ENCODE measurements around the gene TBXT.
"Not testable (repeated sequence)": the region's sequence is repeated elsewhere in the genome, so short reads cannot be mapped to it uniquely, and the experiment has no call there.

Gene TBXT, protein sequence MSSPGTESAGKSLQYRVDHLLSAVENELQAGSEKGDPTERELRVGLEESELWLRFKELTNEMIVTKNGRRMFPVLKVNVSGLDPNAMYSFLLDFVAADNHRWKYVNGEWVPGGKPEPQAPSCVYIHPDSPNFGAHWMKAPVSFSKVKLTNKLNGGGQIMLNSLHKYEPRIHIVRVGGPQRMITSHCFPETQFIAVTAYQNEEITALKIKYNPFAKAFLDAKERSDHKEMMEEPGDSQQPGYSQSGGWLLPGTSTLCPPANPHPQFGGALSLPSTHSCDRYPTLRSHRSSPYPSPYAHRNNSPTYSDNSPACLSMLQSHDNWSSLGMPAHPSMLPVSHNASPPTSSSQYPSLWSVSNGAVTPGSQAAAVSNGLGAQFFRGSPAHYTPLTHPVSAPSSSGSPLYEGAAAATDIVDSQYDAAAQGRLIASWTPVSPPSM

DNA sequence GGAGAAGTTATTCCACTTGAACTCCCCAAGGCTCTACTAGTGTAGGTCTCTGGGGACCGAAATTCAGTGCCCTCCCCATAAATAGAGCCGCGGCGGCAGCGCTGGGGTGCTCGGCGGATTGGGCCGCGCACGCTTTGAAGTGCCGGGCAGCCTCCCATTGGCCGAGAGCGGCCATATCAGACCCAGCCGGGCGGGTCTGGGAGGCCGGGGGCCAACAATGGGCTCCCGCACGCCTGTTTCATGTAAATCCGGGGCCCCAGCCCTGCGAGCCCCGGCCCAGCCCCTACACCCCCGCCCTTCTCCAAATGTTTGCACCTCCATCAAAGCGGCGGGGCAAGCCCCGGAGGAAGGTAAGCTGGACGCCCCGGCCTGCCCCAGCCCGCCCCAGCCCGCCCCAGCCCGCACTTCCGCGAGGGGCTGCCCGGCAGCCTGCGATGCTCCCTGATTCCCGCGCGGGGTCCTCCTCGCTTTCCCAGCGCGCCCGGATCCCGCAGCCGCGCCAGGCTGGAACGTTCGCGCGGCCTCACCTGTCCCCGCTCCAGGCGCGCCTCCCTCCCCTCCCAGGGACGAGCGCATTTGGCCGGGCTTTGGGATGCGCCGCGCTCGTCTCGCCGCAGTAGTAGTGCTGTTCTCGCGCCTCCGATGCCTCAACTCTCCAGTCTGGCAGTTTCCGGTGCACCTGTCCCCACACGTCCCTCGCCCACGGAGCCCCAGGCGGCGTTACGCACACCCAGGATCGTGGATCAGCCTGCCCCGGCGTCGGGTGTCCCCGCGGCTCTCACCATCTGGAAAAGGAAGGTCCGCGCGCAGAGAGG, at the start of gene TBXT:
TSS of gene TBXT (minus strand) at position 51 of the 815 bp plus-strand sequence. CDS start 260 bp downstream, outside the sequence.
- no peak for DNase-seq (ENCODE audit: low spot score)

DNA sequence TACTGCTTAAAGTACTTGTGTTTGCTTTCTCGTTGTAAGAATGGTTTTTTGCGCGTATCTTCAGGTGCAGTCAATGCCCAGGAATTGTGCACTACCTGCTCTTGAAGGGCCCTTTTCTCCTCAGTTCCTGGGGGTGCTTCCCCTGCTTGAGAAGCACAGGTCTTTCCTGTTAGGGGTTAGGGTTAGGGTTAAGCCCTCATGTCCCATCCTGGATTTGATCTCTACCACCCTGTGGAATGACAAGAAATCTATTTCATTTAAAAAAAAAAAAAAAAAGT, 39.6 kb upstream of the TBXT start:
- DNase-seq (ENCODE audit: low spot score): no peak

DNA sequence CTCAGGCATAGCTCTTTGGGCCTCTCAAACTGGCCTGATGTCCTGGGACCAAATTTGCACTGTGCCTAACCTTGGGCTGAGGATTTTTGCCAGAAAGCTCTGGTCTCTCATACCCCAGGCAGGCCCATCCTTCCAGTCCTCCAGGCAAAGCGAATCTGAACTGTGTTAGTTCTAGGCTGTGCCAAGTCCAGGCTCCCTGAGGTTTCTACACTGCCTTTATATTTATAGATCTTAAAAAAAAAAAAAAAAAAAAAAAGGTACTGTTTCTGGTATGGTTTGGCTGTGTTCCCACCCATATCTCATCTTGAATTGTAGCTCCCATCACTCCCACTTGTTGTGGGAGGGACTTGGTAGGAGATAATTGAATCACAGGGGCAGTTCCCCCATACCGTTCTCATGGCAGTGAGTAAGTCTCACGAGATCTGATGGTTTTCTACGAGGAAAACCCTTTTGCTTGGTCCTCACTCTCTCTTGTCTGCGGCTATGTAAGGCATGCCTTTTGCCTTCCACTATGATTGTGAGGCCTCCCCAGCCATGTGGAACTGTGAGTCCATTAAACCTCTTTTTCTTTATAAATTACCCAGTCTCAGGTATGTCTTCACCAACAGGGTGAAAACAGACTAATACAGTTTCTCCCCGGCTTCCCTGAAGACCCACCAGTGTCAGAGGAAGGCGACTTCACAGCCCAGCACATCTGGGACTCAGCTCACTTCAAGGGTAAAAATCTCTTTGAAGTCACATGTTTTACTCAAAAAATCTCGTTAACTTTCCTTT, 39.0 kb upstream of the TBXT start:
- no peak for DNase-seq (ENCODE audit: low spot score)

DNA sequence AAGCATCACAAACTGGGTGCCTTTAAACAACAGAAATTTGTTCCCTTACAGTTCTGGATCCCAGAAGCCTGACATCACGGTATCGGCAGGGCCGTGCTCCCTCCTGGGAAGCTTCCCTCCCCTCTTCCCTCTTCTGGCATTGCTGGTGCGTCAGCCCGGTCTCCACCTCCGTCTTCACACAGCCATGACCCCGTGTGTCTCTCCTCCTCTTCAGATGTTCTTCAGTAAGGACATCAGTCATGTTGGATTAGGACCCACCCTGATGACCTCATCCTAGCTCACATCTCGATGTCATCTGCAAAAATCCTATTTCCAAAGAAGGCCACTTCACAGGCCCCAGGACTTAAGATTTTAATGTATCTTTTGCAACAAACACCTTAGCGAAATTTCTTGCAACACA, 38.4 kb upstream of the TBXT start:
- DNase-seq (ENCODE audit: low spot score): no peak

DNA sequence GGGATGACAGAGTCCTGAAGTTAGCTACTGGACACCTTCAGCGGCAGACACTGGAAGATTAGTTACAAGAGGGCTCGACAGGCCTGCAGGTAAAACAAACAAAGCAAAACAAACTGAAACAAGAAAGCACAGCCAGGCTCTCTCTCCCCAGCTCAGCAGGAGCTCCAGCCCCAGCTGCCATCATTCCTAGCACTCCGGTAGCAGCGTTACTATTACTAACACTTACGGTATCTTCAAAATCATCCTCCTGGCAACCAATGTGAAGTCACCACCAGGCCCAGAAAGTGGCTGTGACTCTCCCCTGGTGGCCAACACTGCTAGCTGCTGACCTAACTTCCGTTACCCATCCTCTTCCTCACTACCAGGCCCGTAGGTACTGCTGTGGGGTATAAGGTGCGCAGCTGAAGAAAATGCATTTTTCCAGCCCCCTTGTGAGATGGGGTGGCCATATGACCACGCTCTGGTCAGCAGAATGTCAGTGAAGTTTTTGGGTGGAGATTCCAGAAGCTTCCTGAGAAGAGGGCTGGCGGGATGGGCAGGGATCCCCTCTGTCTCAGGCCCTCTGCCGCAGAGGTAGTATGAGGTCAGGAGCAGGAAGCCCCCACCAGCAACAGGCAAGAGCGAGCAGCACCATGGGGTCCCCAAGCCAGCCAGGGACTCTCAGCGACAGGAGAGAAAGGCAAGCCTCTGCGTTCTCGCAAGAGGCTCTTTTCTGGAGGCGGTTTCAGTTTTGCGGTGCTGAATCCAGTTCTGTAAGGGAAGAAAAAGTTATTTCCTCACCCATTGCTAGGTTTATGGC, 37.4 kb upstream of the TBXT start:
- DNase-seq (ENCODE audit: low spot score): no peak

DNA sequence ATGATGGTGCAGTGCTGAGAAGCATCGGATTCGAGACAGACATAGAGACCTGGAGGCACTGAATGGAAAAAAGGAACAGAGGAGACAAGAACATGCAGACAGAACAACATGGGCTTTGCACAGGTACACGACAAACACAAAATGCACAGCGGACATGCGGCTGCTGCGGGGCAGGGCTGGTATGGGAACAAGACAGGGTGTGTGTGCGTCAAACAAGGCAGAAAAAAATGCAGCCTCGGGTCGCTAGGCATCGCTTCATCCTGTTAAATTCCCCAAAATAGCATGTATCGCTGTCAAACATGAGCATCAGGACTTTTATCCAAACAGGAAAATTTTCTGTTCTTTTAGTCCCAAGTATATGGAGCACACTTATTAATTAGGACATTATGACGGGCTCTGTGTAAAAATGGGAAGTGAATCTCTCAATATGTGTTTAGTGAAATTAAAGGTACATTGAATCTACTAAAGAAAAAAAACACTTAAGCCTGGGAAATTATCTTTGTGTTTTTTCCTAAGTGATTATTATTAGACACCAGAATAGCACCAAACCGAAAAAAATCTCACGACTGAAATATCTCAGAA, 36.1 kb upstream of the TBXT start:
- no peak for DNase-seq (ENCODE audit: low spot score)

DNA sequence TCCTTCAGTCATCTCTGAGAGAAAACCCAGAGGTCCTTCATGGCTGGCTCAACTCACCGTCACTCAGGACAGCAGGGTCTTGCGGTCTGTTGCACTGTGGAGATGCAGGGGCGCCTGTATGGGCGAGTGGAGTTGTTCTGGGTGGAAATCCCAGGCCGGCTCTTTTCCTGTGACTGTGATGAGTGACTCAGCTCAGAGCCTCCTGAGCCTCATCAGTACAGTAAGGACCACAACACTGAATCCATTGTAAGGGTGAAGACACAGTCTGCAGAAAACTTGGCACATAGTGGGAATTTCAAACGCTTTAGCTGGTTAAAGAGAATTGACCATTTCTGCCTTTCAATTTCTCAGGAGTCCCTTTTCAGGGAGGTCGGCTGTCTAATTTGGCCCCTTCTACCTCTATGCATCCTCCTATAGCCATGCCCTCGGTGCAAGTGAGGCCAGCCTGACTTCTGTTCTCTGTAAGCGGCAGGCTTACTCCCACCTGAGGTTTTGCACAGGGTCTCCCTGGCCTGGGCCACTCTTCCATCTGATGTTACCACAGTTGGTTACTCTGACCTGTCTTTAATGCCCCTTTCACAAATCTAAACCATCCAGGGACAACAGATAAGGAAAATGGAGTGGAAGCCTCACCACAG, 35.5 kb upstream of the TBXT start:
- no peak for DNase-seq (ENCODE audit: low spot score)

DNA sequence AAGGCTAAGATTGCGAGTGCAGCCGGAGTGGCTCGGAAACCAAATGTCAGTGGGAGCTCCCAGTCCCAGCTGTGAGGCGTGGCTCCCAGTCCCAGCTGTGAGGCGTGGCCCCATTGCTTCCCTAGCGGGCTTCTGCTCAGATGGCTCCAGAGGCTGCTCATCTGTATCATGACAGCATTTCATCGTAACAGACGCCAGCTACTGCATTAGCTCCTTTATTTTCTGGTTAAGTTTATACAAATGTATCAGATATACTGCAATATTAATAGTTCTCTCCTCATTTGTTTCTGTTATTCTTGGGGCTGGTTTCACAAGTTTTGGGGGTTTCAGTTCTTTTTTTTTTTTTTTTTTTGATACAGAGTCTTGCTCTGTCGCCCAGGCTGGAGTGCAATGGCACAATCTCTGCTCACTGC, 34.7 kb upstream of the TBXT start:
- DNase-seq (ENCODE audit: low spot score): no peak

DNA sequence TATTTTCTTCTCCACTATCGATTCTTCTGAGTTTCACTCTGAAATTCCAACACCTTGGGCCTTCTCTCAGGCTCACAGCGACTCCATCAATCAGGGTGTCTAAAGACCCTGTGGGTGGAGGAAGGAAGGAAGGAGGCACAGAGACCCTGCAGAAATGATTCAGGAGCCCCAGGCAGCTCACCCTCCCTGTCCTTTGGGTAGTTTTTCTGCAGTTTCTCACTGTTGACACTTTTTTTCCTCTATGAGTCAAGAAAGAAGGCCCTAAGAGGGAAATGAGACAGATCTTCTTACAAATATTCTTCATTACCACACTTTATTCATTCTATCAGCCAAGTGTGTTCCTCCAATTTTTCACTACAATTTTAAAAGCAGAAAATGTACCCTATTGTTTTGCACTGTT, 34.2 kb upstream of the TBXT start:
- no peak for DNase-seq (ENCODE audit: low spot score)

DNA sequence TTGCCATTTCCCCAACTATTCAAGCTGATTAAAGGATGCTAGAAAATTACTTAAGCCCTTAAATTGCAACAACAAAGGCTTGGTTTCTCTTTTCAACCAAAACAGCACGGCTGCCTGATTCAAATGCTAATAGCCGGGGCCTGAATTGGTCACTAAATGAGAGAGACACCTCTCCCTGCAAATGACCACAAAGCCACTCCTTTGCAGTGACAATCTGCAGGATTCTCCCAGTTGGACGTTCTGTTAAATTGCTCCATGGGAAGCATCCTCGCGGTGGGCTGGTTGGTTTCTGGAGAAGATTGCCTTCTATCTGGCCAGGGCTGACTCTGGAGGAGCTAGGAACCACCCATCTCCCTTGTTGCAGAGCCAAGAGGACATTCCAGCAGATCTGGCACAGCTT, 29.7 kb upstream of the TBXT start:
- no peak for DNase-seq (ENCODE audit: low spot score)

DNA sequence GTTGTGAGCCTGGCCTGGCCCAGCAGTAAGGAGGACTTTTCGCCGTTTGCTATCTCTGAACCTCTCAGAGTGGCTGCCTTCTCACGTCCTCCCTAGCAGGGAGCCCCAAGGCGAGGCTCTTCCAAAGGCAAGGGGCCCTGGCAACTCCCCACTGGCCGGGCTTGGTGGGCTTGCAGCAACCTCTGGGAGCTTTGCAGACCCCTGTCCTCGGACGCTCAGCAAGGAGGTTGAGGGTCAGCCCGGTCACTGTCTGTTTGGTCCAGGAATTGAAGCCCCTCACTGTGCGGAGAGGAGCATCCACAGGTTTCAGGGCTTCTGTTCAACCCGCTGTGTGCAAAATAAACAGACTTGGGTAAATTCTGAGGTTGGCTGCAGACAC, 28.2 kb upstream of the TBXT start:
- DNase-seq (ENCODE audit: low spot score): no peak

DNA sequence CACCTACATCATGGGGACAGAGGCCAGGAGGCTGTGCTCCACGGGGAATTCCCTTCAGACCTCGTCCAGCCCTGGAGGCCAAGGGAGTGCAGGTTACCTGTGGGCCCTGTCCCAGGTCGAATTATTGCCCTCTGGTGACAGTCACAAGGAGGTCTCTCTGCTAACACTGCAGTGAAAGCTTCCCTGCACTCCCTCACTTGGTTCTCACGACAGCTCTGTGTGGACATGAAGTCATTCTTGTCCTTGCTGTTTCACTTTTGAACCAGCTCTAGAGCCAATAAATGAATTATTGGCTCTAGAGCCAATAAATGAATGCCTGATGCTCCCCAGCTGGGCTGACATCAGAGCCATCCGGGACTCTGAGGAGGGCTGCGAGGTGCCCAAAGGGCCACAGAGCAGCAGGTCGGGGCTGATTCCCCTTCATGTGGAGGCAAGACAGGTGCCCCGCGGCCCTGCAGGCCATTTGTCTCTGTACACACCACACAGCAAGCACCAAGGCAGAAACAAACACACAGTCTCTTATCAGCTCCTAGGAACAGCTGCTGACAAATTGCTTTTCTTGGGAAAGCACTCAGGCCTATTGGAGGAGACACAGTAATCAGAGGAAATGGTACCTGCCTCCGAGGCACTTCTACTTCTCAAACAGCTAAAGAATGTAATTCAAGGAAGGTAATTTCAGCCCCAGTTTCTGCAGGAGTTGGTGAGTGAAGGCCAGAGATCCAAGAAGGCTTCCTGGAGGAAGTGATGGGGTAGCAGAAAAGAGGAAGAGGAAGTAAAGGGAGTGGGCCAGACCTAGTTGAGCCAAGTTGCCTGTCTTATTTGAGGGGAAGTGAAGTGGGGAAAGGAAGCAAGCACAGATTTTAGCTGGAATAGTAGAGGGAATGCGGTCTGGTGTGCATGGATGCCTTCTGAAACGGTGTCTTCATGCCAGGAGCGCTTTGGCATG, 27.5 kb upstream of the TBXT start:
- no peak for DNase-seq (ENCODE audit: low spot score)

DNA sequence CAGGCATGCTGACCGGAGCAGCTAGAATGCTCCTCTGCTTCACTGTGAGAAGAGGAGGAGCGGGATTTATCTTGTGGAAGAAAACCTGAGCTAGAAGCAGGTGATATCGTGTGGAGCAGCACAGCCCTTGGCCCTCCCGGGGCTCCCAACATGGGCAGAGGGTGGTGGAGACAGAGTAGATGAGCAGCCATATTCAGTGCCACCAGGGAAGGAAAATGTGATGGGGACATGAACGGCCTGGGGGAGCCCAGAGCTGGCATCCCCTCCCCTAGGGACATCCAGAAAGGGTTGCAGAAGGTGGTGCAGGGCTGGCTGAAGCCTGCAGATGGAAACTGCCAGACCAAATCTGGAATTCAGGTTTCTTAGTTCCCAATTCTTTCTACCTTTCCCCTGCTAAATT, 24.9 kb upstream of the TBXT start:
- DNase-seq (ENCODE audit: low spot score): no peak

DNA sequence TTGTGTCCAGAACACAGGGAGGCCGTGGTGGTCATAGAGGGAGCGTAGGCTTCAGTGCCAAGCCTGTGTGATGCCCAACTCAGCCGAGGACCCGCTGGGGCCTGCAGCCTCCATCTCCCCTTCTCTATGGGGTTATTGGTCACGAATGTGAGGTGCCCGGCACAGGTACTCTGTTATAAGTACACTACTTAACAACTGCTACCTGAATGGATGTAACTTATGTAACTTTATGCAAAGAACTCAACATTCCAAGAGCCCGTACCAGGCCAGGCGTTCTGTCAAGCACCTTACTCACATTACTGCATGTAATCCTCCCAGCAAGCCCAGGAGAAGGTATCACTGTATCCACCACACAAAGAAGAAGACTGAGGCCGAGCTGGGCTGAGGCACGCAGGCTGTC, 24.5 kb upstream of the TBXT start:
- DNase-seq (ENCODE audit: low spot score): no peak

DNA sequence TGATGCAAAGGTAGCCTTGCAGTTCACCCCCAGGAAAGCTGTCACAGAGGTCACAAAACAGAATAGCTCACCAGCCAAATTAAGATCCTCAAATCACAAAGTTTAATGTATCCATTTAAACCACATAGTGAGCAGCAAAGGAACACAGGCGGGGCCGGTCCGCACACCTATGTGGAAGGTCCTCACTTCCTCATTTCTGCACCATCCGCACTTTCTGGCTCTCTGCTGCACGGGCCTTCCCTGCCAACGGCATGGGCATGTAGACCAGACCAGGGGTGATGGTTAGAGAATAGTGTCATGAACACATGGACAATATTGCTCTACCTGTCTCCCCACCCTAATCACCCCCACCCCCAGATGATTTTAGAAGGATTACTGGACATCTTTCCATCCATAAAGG, 12.1 kb upstream of the TBXT start:
- no peak for DNase-seq (ENCODE audit: low spot score)

DNA sequence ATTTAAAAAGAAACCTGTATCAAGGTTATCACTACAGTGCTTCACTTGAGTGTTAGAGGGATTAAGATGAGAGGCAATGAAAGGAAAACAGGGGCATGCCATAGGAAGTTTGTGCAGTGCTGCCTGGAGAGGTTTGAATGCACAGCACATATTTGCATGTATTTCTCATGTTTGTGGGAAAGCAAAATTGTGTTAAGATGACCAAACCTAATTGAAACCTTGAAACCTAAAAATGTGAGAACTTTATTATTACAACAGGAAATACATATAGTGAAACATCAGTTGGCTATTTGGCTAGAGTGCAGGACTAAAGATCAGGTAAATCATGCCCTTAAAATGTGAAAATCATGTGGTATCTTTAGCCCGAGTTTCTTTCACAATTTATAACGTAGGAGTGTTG, 8.5 kb upstream of the TBXT start:
- no peak for DNase-seq (ENCODE audit: low spot score)

DNA sequence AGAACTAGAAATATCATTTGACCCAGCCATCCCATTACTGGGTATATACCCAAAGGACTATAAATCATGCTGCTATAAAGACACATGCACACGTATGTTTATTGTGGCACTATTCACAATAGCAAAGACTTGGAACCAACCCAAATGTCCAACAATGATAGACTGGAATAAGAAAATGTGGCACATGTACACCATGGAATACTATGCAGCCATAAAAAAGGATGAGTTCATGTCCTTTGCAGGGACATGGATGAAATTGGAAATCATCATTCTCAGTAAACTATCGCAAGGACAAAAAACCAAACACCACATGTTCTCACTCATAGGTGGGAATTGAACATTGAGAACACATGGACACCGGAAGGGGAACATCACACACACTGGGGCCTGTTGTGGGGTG, 7.4 kb upstream of the TBXT start:
- DNase-seq (ENCODE audit: low spot score): not testable (repeated sequence)

DNA sequence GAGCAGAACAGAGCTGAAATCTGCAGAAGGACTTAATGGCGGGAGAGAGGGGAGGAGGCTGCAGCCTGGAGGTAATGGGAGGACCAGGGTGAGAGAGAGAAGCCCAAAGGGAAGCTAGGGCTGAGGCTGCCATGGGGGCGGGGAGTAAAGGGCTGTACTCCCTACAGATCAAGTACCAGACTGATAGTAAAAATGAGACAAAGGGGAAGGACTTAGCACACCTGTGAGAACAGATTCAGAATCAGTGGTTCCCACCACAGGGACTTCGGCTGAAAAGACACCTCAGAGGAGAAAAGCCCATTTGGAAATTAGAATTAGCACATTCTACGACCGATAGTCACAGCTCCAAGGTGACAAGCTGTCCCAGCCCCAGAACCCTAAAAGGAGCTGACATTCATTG, 6.4 kb upstream of the TBXT start:
- no peak for DNase-seq (ENCODE audit: low spot score)

DNA sequence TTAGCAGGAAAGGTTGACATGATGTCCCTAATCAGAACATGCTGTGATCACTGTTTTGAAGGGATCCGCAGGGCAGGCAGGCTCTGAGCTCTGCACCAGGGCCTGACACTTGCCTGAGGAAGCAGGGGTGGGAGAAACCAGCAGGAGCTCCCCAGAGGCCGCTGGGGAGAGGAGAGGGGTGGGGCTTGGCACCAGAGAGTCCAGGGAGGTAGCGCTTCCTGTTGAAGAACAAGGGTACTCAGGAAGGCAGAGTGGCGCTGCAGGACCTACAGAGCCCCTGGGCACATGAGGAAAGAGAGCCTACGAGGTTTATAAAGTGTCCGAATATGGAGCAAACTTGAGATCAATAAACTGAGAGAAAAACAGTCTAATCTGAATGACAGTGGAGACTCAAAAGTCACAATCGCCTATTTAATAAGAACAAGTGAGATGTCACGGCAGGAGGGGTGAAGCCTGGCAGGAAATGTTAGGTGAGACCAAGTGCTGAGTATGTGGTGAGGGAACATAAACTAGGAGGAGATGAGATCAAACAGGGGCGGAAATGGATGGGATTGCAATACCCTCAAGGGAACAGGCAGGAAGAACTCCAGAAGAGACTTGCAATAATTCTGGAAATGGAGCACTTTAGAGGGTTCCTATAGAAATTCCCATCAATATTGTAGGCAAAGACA, 5.8 kb upstream of the TBXT start:
- no peak for DNase-seq (ENCODE audit: low spot score)

DNA sequence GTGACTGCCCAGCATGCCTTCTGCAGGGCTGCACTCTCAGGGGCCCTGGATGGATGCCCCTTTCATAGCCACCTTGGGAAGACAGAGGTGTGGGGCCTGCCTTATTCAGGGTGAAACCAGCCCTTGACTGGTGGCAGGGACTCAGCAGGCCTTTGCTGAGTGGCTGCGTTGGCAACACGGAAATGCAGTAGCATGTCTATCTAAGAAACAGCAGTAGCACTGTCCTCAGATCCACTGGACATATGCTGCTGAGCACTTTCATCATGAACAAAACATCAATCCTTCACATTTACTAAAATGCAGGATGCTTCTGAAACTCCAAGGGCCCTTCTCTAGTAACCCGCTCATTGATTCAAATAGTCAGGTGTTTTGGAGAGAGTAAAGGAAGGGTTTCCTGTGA, 4.9 kb upstream of the TBXT start:
- no peak for DNase-seq (ENCODE audit: low spot score)
